Measurements from ENCODE around the gene MOCS3. TPM values are rescaled to one million over a fixed set of nuclear protein-coding genes. Genes with fewer than 3 reads are reported as not detected.

The MOCS3 gene
- polyA plus RNA-seq, 12 donors, result 2.7 to 3.7 (median 2.9) TPM; not detected in 1

DNA sequence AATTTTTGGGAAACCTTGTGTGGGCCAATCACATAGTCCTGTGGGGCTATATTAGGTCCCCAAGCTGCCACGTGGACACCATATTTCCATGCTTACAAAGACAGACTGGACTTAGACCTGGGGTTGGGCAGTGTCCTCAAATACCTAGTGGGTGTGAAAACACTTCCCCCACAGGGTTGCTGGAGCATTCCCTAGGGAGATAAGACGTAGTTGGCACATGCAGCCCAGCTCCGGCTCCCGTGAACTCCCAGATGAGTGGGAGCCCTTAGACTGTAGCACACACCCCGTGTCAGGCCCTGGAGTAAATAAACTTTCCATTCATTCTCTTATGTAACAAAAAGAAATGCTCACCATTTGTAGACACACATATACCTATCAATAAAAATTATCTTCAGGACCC lies 50.1 kb downstream of the MOCS3 start:
- no peak for DNase-seq

GRCh38 chr20:51009303-51010042 lies 50.9 kb downstream of the MOCS3 start:
- DNase-seq, result no peak

- no peak for DNase-seq
Measured at GRCh38 chr20:51010043-51010365, 51.4 kb downstream of the MOCS3 start.

GRCh38 chr20:51010932-51011331 lies 52.3 kb downstream of the MOCS3 start:
- no peak for DNase-seq

DNA sequence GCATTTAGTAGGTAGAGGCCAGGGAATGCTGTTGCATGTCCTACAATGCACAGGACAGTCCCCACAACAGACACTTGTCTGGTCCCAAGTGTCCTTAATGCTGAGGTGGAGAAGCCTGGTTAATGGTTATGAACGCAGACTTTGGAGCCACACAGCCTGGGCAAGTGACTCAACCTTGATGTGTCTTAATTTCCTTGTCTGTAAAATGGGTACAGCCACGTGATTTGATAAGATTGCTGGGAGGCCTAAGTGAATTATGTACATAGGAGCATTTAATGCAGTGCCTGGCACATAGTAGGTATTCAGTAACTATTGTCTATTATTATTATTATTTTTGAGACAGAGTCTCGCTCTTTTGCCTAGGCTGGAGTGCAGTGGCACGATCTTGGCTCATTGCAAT lies 52.9 kb downstream of the MOCS3 start:
- no peak for DNase-seq

GRCh38 chr20:51012357-51012756 lies 53.7 kb downstream of the MOCS3 start:
- DNase-seq, result no peak

Other genes starting within 250 kb of the MOCS3 start
- gene PARD6B, start 227.2 kb upstream of the MOCS3 start, polyA plus RNA-seq (ENCODE audit: insufficient read length in 12 of 12), result 1 to 10 TPM in 2 of 12 donors, under 1 TPM in 9, not detected in 1; 0.35 to 4.4 (median 0.66) TPM
- 1 to 10 TPM in 11 of 12 donors, not detected in 1; 2.1 to 5.1 (median 3.4) TPM for gene BCAS4, start 163.8 kb upstream of the MOCS3 start, polyA plus RNA-seq (ENCODE audit: insufficient read length in 12 of 12)
- gene ADNP, start 27.4 kb upstream of the MOCS3 start, polyA plus RNA-seq (ENCODE audit: insufficient read length in 12 of 12), result 100 to 1,000 TPM in 2 of 12 donors, 10 to 100 TPM in 10; 52.8 to 173 (median 63.5) TPM
- gene DPM1, start 286 bp upstream of the MOCS3 start, polyA plus RNA-seq (ENCODE audit: insufficient read length in 12 of 12), result 10 to 100 TPM in 11 of 12 donors, not detected in 1; 41.0 to 59.1 (median 50.0) TPM
- gene KCNG1, start 64.3 kb downstream of the MOCS3 start, polyA plus RNA-seq (ENCODE audit: insufficient read length in 12 of 12), result 1 to 10 TPM in 2 of 12 donors, under 1 TPM in 7, not detected in 3; 0.21 to 7.1 (median 0.43) TPM